ENCODE measurements around the gene GPAT3.
"Not testable (repeated sequence)": the region's sequence is repeated elsewhere in the genome, so short reads cannot be mapped to it uniquely, and the experiment has no call there.

Gene GPAT3

DNA sequence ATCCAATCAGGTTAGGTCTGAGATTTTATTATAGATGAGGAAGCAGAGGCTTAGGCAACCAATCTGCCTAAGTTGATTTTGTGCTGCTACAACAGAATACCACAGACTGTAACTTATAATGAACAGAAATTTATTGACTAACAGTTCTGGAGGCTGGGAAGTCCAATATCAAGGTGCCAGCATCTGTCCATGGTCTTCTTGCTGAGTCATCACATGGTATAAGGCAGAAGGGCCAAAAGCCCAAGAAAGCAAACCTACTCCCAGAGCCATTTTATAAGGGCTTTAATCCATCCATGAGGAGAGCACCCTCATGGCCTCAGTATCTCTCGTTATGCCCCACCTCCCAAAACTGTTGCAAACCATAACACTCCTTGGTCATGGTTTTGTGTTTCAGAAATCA is 55.8 kb downstream of the GPAT3 start:
- no peak for DNase-seq (ENCODE audit: low read depth in 2 of 3, low spot score in 2 of 3)

DNA sequence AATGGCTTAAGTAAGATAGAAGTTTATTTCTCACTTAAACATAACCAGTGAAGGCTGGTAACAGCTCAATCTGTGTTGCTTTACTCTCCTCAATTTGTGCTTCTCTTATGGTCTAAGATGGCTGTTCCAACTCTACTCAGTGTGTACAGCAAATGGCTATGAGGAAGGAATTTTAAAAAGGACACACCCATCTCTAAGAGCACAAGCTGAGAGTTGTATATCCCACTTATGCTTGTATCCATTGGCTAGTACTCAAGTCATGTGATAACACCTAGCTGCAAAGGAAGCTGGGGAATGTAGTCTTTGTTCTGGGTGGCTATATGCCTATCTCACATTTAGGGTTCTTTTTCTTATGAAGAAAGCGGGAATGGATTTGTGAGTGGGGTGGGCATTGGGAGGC is 63.3 kb downstream of the GPAT3 start:
- no peak for DNase-seq (ENCODE audit: low read depth in 2 of 3, low spot score in 2 of 3)

DNA sequence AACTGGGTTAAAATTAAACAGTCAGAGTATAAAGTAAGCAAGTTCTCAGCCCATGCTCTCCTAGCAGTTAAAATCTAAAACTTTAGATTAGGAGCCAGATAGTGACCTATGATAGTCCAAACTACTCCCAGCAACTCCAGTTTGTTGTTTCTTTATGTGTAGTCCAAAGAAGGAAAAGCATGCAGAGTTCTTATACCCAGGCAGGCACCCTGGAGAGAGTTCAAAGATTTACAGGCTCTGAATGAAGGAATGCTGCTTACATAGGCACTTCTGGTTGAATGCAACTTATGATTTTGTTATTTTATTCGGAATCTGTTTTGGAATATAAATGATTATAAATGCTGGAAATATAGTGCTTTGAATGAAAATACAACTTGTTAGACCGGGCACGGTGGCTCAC is 67.2 kb downstream of the GPAT3 start:
- no peak for DNase-seq (ENCODE audit: low read depth in 2 of 3, low spot score in 2 of 3)

DNA sequence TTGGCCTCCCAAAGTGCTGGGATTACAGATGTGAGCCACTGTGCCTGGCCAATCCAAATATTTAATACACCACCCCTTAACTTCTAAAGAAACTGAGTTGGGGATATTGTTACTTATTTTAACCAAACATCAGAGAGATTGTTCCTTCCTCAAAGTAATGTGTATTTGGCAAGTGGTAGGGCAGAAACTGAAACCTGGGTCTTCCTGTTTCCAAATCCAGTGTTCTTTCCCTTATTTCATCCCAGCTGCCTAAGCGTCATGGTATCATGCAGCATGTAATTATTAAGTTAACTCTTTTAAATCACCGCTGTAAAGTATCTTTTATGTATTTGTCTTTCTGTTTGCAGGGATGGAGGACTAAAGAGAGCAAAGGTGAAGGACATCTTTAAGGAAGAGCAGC is 68.4 kb downstream of the GPAT3 start:
- no peak for DNase-seq (ENCODE audit: low read depth in 2 of 3, low spot score in 2 of 3)

DNA sequence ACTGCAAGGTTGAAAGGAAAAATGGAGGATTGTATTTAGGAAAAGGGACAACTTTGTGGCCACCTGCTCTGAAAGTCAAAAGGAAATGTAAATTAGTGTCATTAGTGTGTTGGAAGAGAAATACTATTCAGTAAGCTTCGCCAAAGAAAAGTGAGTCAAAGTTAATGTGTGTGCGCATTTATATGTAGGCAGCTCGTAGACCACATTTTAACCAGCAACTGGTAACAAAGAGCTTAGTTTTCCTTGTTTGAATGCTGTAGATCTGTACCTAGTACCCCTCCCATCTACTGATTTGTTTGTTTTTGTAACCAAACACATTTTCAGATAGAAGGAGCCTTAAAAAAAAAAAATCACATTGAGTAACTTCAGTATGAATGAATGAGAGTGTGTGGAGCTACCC is 69.3 kb downstream of the GPAT3 start:
- DNase-seq (ENCODE audit: low read depth in 2 of 3, low spot score in 2 of 3): no peak

DNA sequence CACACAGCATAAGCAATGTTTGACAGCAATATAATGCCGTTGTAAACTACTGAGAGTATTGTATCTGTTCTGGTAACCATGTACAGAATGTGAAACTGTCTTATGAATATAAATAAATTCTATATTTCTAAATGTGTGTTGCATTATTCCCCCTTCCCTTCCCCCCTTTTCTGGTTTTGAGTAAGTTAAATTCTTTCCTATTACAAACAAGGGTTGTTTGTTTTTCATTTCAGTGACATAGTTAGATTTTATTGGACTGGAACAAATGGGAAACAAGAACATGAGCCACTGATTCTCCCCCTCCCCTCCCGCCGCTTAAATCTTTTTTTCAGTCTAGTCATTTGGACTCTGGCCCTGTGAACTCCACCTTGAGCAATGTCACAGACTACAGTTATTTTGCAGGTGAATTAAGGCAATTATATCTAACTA is 69.8 kb downstream of the GPAT3 start:
- DNase-seq (ENCODE audit: low read depth in 2 of 3, low spot score in 2 of 3): no peak

DNA sequence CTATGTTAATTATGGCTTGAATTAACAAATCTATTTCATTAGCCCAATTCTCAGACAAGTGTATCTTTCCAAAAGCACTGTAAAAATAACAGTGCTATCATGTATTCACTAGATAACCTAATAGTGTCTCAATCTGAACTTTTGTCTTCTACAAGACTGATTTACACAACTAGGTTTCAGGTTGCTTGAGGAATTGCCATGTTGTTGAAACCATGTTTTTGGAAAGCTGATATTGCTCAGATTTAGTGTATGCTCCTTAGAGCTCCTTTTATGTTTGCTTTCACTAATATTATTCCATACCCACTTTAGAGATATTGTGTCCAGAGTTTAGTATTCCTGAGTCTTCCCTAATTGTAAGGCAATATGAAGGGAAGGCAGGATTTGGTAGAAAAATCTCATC is 70.6 kb downstream of the GPAT3 start:
- DNase-seq (ENCODE audit: low read depth in 2 of 3, low spot score in 2 of 3): no peak

DNA sequence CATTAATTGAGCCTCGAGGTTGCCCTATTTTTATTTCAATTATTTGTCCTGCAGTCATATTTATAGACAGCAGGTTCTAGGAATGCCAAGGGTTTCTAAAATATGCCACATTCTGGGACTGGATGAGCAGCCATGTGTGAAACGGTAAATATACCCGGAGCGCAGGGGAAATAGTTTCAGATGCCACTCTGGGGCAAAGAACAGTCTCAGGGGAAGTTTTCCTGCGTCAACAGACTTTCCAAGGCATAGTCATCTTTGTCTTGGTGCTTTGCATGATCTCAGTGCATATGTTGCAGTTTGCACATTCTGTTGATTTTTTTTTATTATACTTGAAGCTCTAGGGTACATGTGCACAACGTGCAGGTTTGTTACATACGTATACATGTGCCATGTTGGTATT is 71.0 kb downstream of the GPAT3 start:
- DNase-seq (ENCODE audit: low read depth in 2 of 3, low spot score in 2 of 3): no peak

DNA sequence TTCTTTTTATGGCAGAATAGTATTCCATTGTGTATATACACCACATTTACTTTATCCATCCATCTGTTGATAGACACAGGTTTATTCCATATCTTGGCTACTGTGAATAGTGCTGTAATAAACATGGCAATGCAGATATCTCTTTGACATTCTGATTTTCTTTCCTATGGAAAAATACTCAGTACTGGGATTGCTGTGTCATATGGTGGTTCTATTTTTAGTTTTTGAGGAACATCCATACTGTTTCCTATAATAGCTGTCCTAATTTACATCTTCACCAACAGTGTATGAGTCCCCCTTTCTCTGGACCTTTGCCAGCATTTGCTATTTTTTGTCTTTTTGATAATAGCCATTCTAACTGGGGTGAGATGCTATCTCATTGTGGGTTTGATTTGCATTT is 73.5 kb downstream of the GPAT3 start:
- DNase-seq (ENCODE audit: low read depth in 2 of 3, low spot score in 2 of 3): no peak

DNA sequence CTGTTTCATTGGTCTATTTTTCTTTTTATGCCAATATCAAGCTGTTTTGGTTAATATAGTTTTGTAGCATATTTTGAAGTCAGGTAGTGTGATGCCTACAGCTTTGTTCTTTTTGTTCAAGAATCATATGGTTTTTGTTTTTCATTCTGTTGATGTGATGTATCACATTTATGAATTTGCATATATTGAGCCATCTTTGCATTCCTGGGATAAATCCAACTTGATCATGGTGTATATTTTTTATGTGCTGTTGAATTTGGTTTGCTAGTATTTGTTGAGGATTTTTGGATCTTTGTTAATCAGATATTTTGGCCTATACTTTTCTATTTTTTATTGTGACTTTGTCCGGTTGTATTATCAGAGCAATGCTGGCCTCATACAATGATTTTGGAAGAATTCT is 74.8 kb downstream of the GPAT3 start:
- no peak for DNase-seq (ENCODE audit: low read depth in 2 of 3, low spot score in 2 of 3)

DNA sequence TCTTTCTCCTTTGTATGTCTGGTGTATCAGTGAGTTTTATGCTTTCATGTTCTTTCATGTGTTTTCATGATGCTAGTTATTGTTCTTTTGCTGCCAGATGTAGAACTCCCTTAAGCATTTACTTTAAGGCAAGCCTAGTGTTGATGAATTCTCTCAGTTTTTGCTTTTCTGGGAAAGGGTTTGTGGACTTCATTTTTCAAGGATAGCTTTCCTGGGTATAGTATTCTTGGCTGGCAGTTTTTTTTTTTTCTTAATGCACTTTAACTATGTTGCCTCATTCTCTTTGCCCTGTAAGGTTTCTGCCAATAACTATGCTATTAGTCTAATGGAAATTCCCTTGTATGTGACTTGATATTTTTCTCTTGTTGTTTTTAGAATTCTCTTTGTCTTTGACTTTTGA is 77.1 kb downstream of the GPAT3 start:
- DNase-seq (ENCODE audit: low read depth in 2 of 3, low spot score in 2 of 3): no peak

DNA sequence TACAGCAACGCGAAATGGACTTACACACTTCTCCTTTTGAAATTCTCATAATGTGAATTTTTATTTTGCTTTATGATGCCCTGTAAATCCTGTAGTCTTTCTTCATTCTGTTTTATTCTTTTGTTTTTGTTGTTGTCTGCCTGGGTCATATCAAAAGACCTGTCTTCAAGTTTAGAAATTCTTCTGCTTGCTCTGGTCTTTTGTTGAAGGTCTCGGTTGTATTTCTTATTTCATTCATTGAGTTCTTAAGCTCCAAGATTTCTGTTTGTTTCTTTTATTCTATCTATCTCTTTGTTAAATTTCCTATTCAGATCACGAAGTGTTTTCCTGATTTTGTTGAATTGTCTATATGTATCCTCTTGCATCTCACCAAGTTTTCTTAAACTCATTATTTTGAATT is 78.1 kb downstream of the GPAT3 start:
- DNase-seq (ENCODE audit: low read depth in 2 of 3, low spot score in 2 of 3): no peak

DNA sequence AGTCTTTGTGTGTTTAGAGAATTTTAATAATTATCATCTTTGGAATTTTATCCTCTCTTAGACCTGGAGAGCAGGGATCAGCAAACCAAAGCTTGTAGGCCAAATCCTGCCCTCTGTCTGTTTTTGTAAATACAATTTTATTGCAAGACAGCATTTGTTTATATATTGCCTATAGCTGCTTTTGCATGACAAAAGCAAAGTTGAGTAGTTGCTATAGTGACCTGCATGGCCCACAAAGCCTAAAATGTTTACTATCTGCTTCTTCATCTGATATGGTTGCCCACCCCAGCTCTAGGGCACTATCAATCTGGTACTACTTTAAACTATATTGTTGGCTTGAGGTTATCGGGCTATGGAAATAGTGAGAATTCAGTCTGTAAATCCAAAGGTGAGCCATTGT is 80.3 kb downstream of the GPAT3 start:
- no peak for DNase-seq (ENCODE audit: low read depth in 2 of 3, low spot score in 2 of 3)

DNA sequence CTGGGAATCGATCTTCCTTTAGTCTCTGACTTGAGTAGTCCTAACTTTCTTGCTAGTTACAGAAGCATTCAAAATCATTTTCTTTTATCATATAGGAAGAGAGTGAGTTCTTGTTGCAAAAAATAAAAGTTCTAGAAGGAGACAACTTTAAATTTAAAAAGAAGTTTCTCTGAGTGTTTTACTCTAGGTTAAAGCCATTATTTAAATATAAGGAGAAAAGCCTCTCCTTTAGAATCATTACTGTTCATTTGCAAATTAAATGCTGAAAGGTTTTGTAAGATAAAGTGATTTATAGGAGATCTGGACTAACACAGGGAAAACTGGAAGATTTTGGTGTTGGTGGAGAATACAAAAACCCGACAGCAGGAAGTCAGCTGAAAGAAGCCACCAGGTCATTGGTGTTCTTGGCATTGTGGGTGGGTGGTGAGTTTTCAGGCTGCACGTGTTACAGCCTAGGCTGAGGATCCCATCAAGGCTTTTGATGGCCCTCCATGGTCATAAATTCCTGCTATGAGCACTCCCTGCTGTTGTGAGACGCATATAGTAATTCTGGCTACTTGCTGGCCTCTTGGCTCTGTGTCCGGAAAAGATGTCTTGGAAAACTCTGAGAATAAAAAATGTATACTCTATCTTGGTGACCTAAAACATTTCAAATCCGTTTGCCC is 81.6 kb downstream of the GPAT3 start:
- DNase-seq (ENCODE audit: low read depth in 2 of 3, low spot score in 2 of 3): no peak

DNA sequence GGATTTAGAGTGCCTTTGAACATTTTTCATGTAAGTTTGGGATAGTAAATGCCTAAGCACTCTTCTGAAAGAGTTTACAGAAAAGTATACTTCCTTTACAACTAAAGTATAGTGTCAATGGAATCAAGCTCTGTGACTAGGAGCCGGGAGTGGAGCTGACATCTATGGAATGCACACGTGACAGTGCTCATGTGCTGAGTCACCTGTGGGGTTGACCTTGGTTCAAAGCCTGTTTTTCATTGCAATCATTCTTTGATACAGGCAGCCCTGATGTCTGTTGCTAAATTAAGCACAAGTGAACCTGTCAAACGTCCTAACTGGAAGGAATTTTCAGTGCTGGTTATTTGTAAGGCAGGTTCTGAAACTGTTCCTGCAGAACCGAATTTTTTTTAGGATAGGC is 82.5 kb downstream of the GPAT3 start:
- DNase-seq (ENCODE audit: low read depth in 2 of 3, low spot score in 2 of 3): no peak

DNA sequence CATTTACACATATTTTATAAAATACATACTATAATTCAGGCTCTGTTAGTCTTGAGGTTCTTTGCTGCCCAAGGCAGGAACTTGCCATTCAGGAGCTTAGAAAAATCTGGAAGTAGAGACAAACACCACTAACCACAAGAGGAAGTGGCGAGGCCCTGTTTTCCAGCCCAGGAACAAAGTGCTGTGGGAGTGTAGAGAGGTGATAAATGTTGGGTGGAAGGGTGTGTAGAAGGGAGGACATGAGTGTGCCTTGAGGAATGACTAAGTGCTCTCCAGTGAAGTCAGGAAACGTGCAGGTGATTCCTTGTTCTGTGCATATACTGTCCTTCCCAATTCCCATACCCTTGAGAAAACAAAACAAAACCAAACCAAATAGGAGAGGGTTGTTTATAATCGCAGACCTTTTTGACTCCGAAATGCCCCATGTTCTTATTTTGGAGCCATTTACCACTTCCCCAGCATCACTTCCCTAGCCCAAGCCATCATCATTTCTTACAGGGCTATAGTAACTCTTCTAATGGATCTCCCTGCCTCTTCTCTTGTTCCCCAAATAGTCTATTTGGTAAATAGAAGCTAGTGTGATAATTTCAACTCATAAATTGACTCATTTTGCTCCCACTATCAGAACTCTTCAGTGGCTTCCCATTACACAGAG is 83.2 kb downstream of the GPAT3 start:
- no peak for DNase-seq (ENCODE audit: low read depth in 2 of 3, low spot score in 2 of 3)

DNA sequence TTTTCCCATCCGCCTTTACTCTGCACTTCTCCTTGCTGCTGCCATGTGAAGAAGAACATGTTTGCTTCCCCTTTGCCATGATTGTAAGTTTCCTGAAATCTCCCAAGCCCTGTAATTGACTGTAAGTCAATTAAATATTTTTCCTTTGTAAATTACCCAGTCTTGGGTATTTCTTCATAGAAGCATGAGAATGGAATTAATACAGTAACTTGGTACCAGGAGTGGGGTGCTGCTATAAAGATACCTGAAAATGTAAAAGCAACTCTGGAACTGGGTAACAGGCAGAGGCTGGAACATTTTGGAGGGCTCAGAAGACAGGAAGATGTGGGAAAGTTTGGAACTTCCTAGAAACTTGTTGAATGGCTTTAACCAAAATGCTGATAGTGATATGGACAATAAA is 86.2 kb downstream of the GPAT3 start:
- DNase-seq (ENCODE audit: low read depth in 2 of 3, low spot score in 2 of 3): not testable (repeated sequence)

DNA sequence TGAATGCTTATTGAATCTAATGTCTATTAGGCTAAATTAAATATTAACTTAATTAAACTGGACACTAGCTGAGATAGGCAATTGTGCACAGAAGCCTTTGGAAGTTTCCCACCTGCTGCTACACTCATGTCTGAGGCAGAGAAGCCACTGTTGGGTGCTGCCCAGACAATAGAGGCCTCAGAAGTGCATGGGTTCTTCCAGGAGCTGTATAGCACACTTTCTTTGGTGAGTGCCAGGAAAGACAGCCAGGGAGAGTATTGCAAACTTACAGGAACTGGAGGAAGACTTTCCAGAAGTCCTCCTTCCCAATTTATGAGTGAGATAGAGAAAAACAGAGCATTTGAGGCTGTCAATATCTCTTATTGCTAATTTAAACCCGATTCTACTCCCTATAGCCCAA is 89.9 kb downstream of the GPAT3 start:
- no peak for DNase-seq (ENCODE audit: low read depth in 2 of 3, low spot score in 2 of 3)

DNA sequence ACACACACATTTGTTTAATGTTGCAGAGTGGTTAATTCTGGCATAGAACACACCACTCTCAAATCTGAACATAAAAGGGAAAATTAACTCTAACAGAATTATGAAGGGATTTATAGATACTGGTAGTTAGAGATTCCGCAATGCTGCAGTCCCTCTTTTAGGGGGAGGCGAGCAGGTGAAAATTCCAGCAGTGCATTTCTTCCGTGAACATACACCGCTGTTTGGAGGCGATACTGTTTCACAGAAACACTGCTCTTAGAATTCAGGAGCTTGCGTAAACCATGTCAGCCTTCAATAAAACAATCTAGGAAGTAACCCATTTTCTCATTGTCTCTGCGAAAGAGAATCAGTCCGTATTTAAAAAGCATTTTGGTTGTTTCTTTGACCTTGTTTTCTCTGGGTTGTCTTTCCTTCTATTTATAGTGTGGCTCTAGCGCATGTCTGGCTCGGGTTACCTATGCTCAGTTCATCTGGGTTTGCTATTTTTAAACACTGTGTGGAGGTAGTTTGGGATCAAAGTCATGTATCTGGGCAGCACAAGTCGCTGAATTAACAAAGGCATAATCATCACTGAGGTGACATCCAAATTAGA is 90.4 kb downstream of the GPAT3 start:
- DNase-seq (ENCODE audit: low read depth in 2 of 3, low spot score in 2 of 3): no peak

DNA sequence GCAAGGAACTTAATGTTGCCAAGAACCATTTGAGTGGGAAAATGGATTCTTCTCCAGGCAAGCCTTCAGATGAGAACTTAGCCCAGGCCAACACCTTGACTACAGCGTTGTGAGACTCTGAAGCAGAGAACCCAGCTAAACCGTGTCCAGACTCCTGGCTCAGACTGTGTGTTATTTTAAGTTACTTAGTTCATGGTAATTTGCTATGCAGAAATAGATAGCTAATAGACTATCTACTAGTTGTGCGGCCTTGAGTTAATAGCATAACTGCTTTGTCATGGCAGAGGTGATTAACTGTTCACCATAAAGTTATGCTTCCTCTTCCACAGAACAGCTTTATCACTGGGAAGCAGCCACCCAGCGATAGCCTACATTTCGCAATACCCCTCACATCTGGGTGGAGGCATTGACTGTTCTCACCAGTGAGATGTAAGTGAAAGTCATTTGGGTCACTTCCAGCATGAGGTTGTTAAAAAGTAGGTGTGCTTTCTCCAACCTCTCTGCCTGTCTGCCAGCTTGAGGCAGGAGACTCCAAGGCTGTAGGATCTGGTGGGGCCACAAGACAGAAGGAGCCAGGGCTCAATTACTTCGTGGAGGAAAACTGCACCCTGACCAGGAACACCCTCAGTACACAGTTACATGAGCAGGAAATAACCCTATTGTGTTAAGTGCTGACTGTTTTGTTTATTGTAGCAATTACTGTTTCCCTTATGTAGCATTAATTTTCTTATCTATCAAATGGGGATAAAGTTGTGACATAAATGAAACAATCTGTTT is 94.2 kb downstream of the GPAT3 start:
- DNase-seq (ENCODE audit: low read depth in 2 of 3, low spot score in 2 of 3): no peak

DNA sequence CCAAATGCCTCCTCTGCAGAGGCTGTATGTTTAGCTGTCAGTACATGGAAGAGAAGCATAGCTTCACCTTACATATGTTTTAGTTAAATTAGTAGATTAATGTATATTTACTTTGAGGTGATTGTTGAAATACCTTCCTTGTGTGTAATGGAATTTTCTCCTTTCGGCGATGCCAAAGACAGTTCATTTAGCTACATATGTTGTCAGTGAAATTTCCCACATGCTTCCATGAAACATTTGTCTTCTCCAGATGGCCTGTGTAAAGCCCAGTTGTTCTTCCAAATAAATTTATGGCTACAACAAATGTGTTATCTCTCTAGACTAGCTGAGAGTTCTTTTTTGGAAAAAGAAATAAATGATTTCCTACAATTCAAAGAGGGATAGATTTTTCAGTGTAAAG is 95.2 kb downstream of the GPAT3 start:
- no peak for DNase-seq (ENCODE audit: low read depth in 2 of 3, low spot score in 2 of 3)

DNA sequence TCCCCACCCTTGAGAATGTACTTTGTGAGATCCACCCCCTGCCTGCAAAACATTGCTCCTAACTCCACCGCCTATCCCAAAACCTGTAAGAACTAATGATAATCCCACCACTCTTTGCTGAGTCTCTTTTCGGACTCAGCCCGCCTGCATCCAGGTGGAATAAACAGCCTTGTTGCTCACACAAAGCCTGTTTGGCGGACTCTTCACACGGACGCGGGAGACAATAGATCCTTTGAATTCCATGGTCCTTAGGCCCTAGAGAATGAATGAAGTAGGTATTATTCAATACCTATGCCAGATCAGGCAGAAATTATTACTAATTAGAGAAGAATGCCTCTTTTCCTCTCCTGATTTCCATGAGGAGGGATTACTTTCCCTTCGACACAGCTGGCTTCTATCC is 101.0 kb downstream of the GPAT3 start:
- DNase-seq (ENCODE audit: low read depth in 2 of 3, low spot score in 2 of 3): no peak

All from activated CD8-positive, alpha-beta memory T cell treated with anti-CD3 and anti-CD28 coated beads for 48 hours (primary cell).